A549 (cell line): Measurements from ENCODE around the gene FAR1. TPM values are rescaled to one million over a fixed set of nuclear protein-coding genes. Genes with fewer than 3 reads are reported as not detected.

Experiments
- ATAC-seq, 2 experiments: fragments of 200-7000 bp in 1 of 2; fragments of >200 bp in 1 of 2; cut with Nextera tagmentation in 1 of 2; cut with Tn5 transposase in 1 of 2; 3 replicates each; pipeline versions ENCODE4 v1.8.0 to v1.9.1; 2018 to 2020; ENCODE audit warnings: mild to moderate bottlenecking in 1 of 2, moderate library complexity in 1 of 2
- CTCF ChIA-PET: fragments of 300-600 bp; sonication (Branson Sonifier 250); formaldehyde crosslinking; extraction: SDS; loops from one replicate; lab custom pipeline; 2021; ENCODE audit warnings: antibody characterized with exemption, inconsistent platforms; lab: Yijun Ruan, JAX
- POLR2A ChIA-PET: fragments of 350-600 bp; formaldehyde crosslinking; extraction: SDS; loops from one replicate; lab custom pipeline; 2021; ENCODE audit warnings: antibody characterized with exemption, inconsistent platforms; lab: Yijun Ruan, JAX
- DNase-seq, 2 experiments: peaks; one replicate each; pipeline versions ENCODE4 v3.0.0 to v3.0.0-alpha.2; 2011 to 2016; ENCODE audit warnings: low read depth in 1 of 2, low spot score in 1 of 2
- FAIRE-seq: peaks from 2 replicates; lab custom pipeline; 2011; peaks lifted over from hg19 to GRCh38; lab: Jason Lieb, UNC
- H3K27ac ChIP-seq, 2 experiments: fragments of >200 bp; sonication (Bioruptor Twin); formaldehyde crosslinking; 3 replicates each; pipeline ENCODE4 v1.5.1; 2016 to 2017
- H3K4me1 ChIP-seq: fragments of >200 bp; sonication (Bioruptor Twin); formaldehyde crosslinking; 3 replicates; pipeline ENCODE4 v1.6.1; 2016
- H3K4me2 ChIP-seq: fragments of >200 bp; sonication (Bioruptor Twin); formaldehyde crosslinking; 3 replicates; pipeline ENCODE4 v1.6.1; 2016
- H3K4me3 ChIP-seq: fragments of >200 bp; sonication (Bioruptor Twin); formaldehyde crosslinking; 3 replicates; pipeline ENCODE4 v1.5.1; 2016
- H3K9me3 ChIP-seq: fragments of >200 bp; sonication (Bioruptor Twin); formaldehyde crosslinking; 3 replicates; pipeline ENCODE4 v1.6.1; 2016
- CBX2 ChIP-seq: fragments of 200-600 bp; sonication (generic); IDR thresholded peaks from 2 replicates; pipeline ENCODE4 v1.6.1; 2016; ENCODE audit warnings: low read depth, mild to moderate bottlenecking, borderline replicate concordance
- CBX8 ChIP-seq: fragments of 200-600 bp; sonication (generic); IDR thresholded peaks from 2 replicates; pipeline ENCODE4 v1.6.1; 2016
- CHD2 ChIP-seq: fragments of 150-350 bp; IDR thresholded peaks from 2 replicates; pipeline ENCODE4 v1.6.1; 2014; ENCODE audit warnings: low read length; ENCODE audit not compliant: partially characterized antibody
- CHD4 ChIP-seq: fragments of 200-600 bp; sonication (generic); IDR thresholded peaks from 2 replicates; pipeline ENCODE4 v1.6.1; 2016; ENCODE audit warnings: antibody characterized with exemption, mild to moderate bottlenecking, borderline replicate concordance
- EHF ChIP-seq: fragments of 250-450 bp; sonication (Bioruptor Pico); IDR thresholded peaks from 2 replicates; pipeline ENCODE4 v1.5.0; 2020; ENCODE audit warnings: mild to moderate bottlenecking
- EHMT2 ChIP-seq: fragments of 200-600 bp; sonication (generic); IDR thresholded peaks from 2 replicates; pipeline ENCODE4 v1.6.1; 2016; ENCODE audit warnings: antibody characterized with exemption, low read depth, mild to moderate bottlenecking, moderate library complexity
- EP300 ChIP-seq, 2 experiments: fragments of >200 bp; sonication (Bioruptor Twin); formaldehyde crosslinking; IDR thresholded peaks; 2 replicates in 1 of 2; 3 replicates in 1 of 2; pipeline ENCODE4 v1.6.1; 2016 to 2017
- ESRRA ChIP-seq: fragments of 150-350 bp; IDR thresholded peaks from 2 replicates; pipeline ENCODE4 v1.6.1; 2014; ENCODE audit warnings: mild to moderate bottlenecking, low read length, borderline replicate concordance
- FOSB ChIP-seq: fragments of 250-450 bp; sonication (Bioruptor Pico); IDR thresholded peaks from 2 replicates; pipeline ENCODE4 v1.5.0; 2020; ENCODE audit warnings: mild to moderate bottlenecking, moderate library complexity
- FOSL2 ChIP-seq, 2 experiments: fragments of 450-650 bp in 1 of 2; fragments of >200 bp in 1 of 2; sonication (Bioruptor Twin) in 1 of 2; formaldehyde crosslinking; IDR thresholded peaks; 2 replicates each; pipeline versions ENCODE4 v1.5.0 to v1.6.1; 2016 to 2020; ENCODE audit warnings: mild to moderate bottlenecking in 1 of 2, moderate library complexity in 1 of 2
- FOXS1 ChIP-seq: fragments of 250-450 bp; sonication (Bioruptor Pico); IDR thresholded peaks from 2 replicates; pipeline ENCODE4 v1.5.0; 2020; ENCODE audit warnings: mild to moderate bottlenecking, moderate library complexity
- HDAC2 ChIP-seq: fragments of 200-600 bp; sonication (generic); IDR thresholded peaks from 2 replicates; pipeline ENCODE4 v1.6.1; 2016
- HEYL ChIP-seq: fragments of 250-450 bp; sonication (Bioruptor Pico); IDR thresholded peaks from 2 replicates; pipeline ENCODE4 v1.8.0; 2021; ENCODE audit warnings: mild to moderate bottlenecking, moderate library complexity
- HOXA7 ChIP-seq: fragments of 250-450 bp; sonication (Bioruptor Pico); IDR thresholded peaks from 2 replicates; pipeline ENCODE4 v1.5.0; 2020; ENCODE audit warnings: mild to moderate bottlenecking, moderate library complexity
- HOXB5 ChIP-seq: fragments of 250-450 bp; sonication (Bioruptor Pico); IDR thresholded peaks from 2 replicates; pipeline ENCODE4 v1.5.0; 2020; ENCODE audit warnings: mild to moderate bottlenecking, moderate library complexity
- JUN ChIP-seq, 2 experiments: fragments of >200 bp; sonication (Bioruptor Twin); formaldehyde crosslinking; IDR thresholded peaks; 2 replicates in 1 of 2; 3 replicates in 1 of 2; pipeline ENCODE4 v1.6.1; 2016 to 2017
- KDM5A ChIP-seq: fragments of 200-600 bp; sonication (generic); IDR thresholded peaks from 2 replicates; pipeline ENCODE4 v1.6.1; 2016; ENCODE audit warnings: antibody characterized with exemption, mild to moderate bottlenecking
- MYC ChIP-seq: IDR thresholded peaks from 2 replicates; pipeline ENCODE4 v1.6.1; 2012; ENCODE audit warnings: mild to moderate bottlenecking, inconsistent platforms, low read length, improper control_type of control experiment, borderline replicate concordance
- RCOR1 ChIP-seq: fragments of 150-350 bp; IDR thresholded peaks from 2 replicates; pipeline ENCODE4 v1.6.1; 2014; ENCODE audit warnings: antibody characterized with exemption, low read length, low read depth
- RNF2 ChIP-seq: fragments of 200-600 bp; sonication (generic); IDR thresholded peaks from 2 replicates; pipeline ENCODE4 v1.6.1; 2016; ENCODE audit warnings: low read depth, mild to moderate bottlenecking, antibody characterized with exemption, moderate library complexity, borderline replicate concordance
- SMC3 ChIP-seq: fragments of >200 bp; sonication (Bioruptor Twin); formaldehyde crosslinking; IDR thresholded peaks from 3 replicates; pipeline ENCODE4 v1.6.1; 2018; ENCODE audit warnings: inconsistent platforms
- TFCP2L1 ChIP-seq: fragments of 250-450 bp; sonication (Bioruptor Pico); IDR thresholded peaks from 2 replicates; pipeline ENCODE4 v1.5.0; 2021; ENCODE audit warnings: mild to moderate bottlenecking
- ZFP36 ChIP-seq: fragments of 450-650 bp; IDR thresholded peaks from 2 replicates; pipeline ENCODE4 v1.6.1; 2014; ENCODE audit warnings: borderline replicate concordance; ENCODE audit not compliant: partially characterized antibody
- WGBS: methylation state at CpG from one replicate; pipeline ENCODE4 v1.1.6; 2017; ENCODE audit errors: missing lambda C conversion rate; 5-methylcytosine and 5-hydroxymethylcytosine counted together
- polyA plus RNA-seq, 4 experiments: library from polyadenylated mRNA; depleted of rRNA in 3 of 4; stranded (reverse); fragments of >200 nt; fragmentation: RNase III in 1 of 4; extraction: RNeasy Plus Mini Kit Qiagen cat#74134 plus additional on column Dnase treatment in 1 of 4; gene quantifications; 2 replicates in 3 of 4; 3 replicates in 1 of 4; pipeline ENCODE4 v1.2.3, GENCODE V29; 2011 to 2017
- TF ChIP-seq, protein P1 (sequence below): fragments of 450-650 bp; IDR thresholded peaks from 2 replicates; pipeline ENCODE4 v1.6.1; 2014; ENCODE audit warnings: antibody characterized with exemption
- TF ChIP-seq, protein P2 (sequence below): fragments of >200 bp; sonication (Bioruptor Twin); formaldehyde crosslinking; IDR thresholded peaks from 2 replicates; pipeline ENCODE4 v1.6.1; 2016

Gene FAR1
- polyA plus RNA-seq, 2 of the 4 experiments (the other 2 are of a cell fraction) = 41.8 to 119 TPM

DNA sequence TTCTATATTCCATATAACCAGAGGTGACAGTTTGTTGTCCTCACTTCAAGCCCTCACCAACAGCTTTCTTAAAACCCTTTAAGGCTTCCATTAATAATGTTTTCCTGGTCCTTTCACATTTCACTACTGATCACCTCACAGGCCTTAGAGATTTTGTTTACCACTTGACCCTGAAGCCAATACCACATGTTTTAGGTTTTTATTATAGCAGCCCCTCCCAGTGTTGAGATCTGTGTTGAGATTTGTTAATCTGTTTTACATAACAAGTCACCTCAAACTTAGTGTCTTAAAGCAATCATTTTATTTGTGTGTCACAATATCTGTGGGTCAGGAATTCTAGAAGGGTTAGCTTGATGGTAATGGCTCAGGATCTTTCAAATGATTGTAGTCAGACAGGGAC is 49.9 kb downstream of the FAR1 start (continued):
- TF ChIP-seq CHD4 (no peak), JUN (IDR thresholded peaks at IDR 0.05) (no peak), EHF (no peak), ESRRA (no peak)

- H3K4me3 ChIP-seq = no peak overlapping the region
- no peak for TF ChIP-seq EP300 (IDR thresholded peaks at IDR 0.05)
- TF ChIP-seq FOSL2 (IDR thresholded peaks at IDR 0.05) = no peak
- TF ChIP-seq FOSL2 (CRISPR knock-in tag; IDR thresholded peaks at IDR 0.05) = peak; percentile 14; the same call in 1 of the 2 replicates
- DNase-seq (no peak), FAIRE-seq (no peak), ATAC-seq (no peak)
- ChIA-PET POLR2A (no interaction called here), CTCF (interaction anchor here (1.4 kb wide), 1 partner anchor 26 kb away, joined by 4 read pairs; no protein-coding TSS in a partner anchor)
- H3K9me3 ChIP-seq = no peaks in the 10 kb centered on the region
- WGBS = 40% methylated on average over 1 of the region's 1 CpG
- H3K27ac ChIP-seq = no peak overlapping the region
- H3K4me1 ChIP-seq = no peaks in the 10 kb centered on the region
- no peak overlapping the region for H3K4me2 ChIP-seq
These were observed 52.5 kb downstream of the FAR1 start for GRCh38 chr11:13720940-13721339.

DNA sequence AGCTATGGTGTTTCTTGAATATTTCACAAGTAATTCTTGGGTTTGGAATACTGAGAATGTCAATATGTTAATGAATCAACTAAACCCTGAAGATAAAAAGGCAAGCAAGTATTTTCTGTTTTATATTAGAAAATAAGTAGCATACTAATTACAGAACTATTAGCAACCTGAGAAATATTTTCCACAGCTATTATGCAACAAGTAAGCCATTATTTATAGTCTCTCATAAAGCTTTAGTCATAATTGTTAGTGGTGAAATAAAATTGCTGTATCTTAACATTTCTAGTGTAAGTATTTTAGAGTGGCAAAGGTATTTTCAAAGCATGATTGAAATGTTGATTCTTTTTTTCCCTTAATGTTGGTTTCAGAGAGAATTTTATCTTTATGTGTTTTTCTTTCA is 53.3 kb downstream of the FAR1 start:
- no peak overlapping the region for H3K4me3 ChIP-seq
- H3K4me2 ChIP-seq = no peak overlapping the region
- TF ChIP-seq EHF (no peak), MYC (no peak), SMC3 (no peak), RCOR1 (no peak), HEYL (CRISPR knock-in tag) (no peak), EHMT2 (no peak), FOXS1 (CRISPR knock-in tag) (no peak), CHD2 (no peak), RNF2 (no peak), EP300 (IDR thresholded peaks at IDR 0.05) (no peak), HDAC2 (no peak), KDM5A (no peak), ZFP36 (no peak)
- TF ChIP-seq, protein P1, sequence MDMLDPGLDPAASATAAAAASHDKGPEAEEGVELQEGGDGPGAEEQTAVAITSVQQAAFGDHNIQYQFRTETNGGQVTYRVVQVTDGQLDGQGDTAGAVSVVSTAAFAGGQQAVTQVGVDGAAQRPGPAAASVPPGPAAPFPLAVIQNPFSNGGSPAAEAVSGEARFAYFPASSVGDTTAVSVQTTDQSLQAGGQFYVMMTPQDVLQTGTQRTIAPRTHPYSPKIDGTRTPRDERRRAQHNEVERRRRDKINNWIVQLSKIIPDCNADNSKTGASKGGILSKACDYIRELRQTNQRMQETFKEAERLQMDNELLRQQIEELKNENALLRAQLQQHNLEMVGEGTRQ = no peak
- TF ChIP-seq, all 56 proteins: peak for 0
- ATAC-seq = no peak
- H3K27ac ChIP-seq = no peak overlapping the region
- H3K4me1 ChIP-seq = no peaks in the 10 kb centered on the region
- ChIA-PET CTCF (interaction anchor here (1.4 kb wide), 1 partner anchor 27 kb away, joined by 4 read pairs; no protein-coding TSS in a partner anchor), POLR2A (interaction anchor here (0.5 kb wide), 1 partner anchor 924 kb away, joined by 6 read pairs; no protein-coding TSS in a partner anchor)
- no peaks in the 10 kb centered on the region for H3K9me3 ChIP-seq
- FAIRE-seq = no peak
- no peak for DNase-seq

DNA sequence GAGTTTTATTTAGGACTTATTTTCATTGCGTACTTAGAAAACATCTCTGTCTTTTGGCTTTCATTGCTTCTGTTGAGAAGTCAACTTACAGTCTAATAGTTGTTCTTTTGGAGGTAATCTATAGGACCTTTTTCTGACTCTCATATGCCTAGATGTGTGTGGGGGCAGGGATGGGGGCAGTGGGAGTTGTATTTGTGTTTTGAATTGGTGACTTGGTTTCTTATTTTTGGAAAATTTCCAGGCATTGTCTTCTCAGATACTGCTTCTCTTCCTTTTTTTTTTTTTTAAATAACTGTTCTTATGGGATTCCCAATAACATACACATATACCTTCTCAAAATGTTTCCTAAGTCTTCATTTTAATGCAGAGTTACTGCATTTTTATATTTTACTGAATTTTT is 58.0 kb downstream of the FAR1 start:
- ATAC-seq (no peak), FAIRE-seq (no peak), DNase-seq (no peak)
- Histone ChIP-seq H3K4me2 (no peak overlapping the region), H3K27ac (no peak overlapping the region), H3K9me3 (no peaks in the 10 kb centered on the region), H3K4me3 (no peak overlapping the region), H3K4me1 (no peaks in the 10 kb centered on the region)
- TF ChIP-seq HOXB5 = no peak
- TF ChIP-seq CBX8 = no peak
- WGBS = 97% methylated on average over 1 of the region's 1 CpG
- ChIA-PET POLR2A (no interaction called here), CTCF (no interaction called here)

- Histone ChIP-seq H3K27ac (no peak overlapping the region), H3K4me3 (no peak overlapping the region), H3K4me2 (no peak overlapping the region), H3K9me3 (no peaks in the 10 kb centered on the region), H3K4me1 (no peaks in the 10 kb centered on the region)
- DNase-seq (no peak), ATAC-seq (no peak), FAIRE-seq (peak; percentile 59)
- ChIA-PET POLR2A (no interaction called here), CTCF (interaction anchor here (0.5 kb wide), 1 partner anchor 886 kb away, joined by 5 read pairs; no protein-coding TSS in a partner anchor)
- no peak for TF ChIP-seq CBX2
- no peak for TF ChIP-seq HOXA7
- TF ChIP-seq HEYL (CRISPR knock-in tag) = no peak
- no peak for TF ChIP-seq MYC
- no peak for TF ChIP-seq CHD4
- no peak for TF ChIP-seq TFCP2L1 (CRISPR knock-in tag)
- no peak for TF ChIP-seq EP300 (IDR thresholded peaks at IDR 0.05)
- TF ChIP-seq FOSB = no peak
- TF ChIP-seq CBX8 = no peak
- TF ChIP-seq, protein P2, sequence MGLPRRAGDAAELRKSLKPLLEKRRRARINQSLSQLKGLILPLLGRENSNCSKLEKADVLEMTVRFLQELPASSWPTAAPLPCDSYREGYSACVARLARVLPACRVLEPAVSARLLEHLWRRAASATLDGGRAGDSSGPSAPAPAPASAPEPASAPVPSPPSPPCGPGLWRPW = no peak
- no peak for TF ChIP-seq RNF2
- TF ChIP-seq, protein P1 = no peak
These were observed 59.6 kb downstream of the FAR1 start for GRCh38 chr11:13728076-13728475.
